CD4-positive, alpha-beta T cell (primary cell): ENCODE data around the gene MYO3A. TPM values are rescaled to one million over a fixed set of nuclear protein-coding genes. Genes with fewer than 3 reads are reported as not detected.
A peak's percentile ranks its signal among the peaks of the same experiment; 100 is the strongest.

Source experiments
- ATAC-seq: fragments of 200-7000 bp; cut with Tn5 transposase; one replicate; pipeline ENCODE4 v1.10.0; 2022; ENCODE audit warnings: mild to moderate bottlenecking; ENCODE audit not compliant: poor library complexity
- CTCF ChIA-PET: fragments of 350-600 bp; sonication (Branson Sonifier 250); formaldehyde crosslinking; loops from one replicate; lab custom pipeline; 2021; ENCODE audit warnings: antibody characterized with exemption, inconsistent platforms; lab: Charles Lee
- POLR2A ChIA-PET: fragments of 350-600 bp; sonication (Branson Sonifier 250); formaldehyde crosslinking; loops from one replicate; lab custom pipeline; 2021; ENCODE audit warnings: antibody characterized with exemption, inconsistent platforms; lab: Charles Lee
- DNase-seq, 14 experiments: peaks; one replicate each; pipeline ENCODE4 v3.0.0-alpha.2; 2013 to 2020; ENCODE audit warnings: mixed read lengths in 2 of 14
- H3K27ac ChIP-seq, 2 donors: one replicate each; pipeline versions ENCODE4 v1.5.1 to v1.7.0; 2013; ENCODE audit warnings: low read length in 2 of 2, low read depth in 1 of 2, mild to moderate bottlenecking in 1 of 2
- H3K27me3 ChIP-seq, 2 experiments: 1 replicate in 1 of 2; 2 replicates in 1 of 2; pipeline versions ENCODE4 v1.6.1 to v1.7.0; 2013; ENCODE audit warnings: low read length in 2 of 2, control low read depth in 1 of 2, mild to moderate bottlenecking in 1 of 2, moderate library complexity in 1 of 2; ENCODE audit not compliant: insufficient read depth in 2 of 2, control insufficient read depth in 1 of 2
- H3K36me3 ChIP-seq: one replicate; pipeline ENCODE4 v1.6.1; 2013; ENCODE audit warnings: low read length, control low read depth; ENCODE audit not compliant: insufficient read depth
- H3K4me1 ChIP-seq: one replicate; pipeline ENCODE4 v1.6.1; 2013; ENCODE audit warnings: low read length, control low read depth; ENCODE audit not compliant: insufficient read depth
- H3K4me3 ChIP-seq: one replicate; pipeline ENCODE4 v1.5.1; 2013; ENCODE audit warnings: mild to moderate bottlenecking, low read length, moderate library complexity
- H3K9me3 ChIP-seq, 2 experiments: 1 replicate in 1 of 2; 2 replicates in 1 of 2; pipeline versions ENCODE4 v1.6.1 to v1.7.0; 2013; ENCODE audit warnings: low read length in 2 of 2, mild to moderate bottlenecking in 2 of 2, control low read depth in 1 of 2, moderate library complexity in 1 of 2; ENCODE audit not compliant: control insufficient read depth in 1 of 2, insufficient read depth in 1 of 2
- H3K27ac Mint-ChIP-seq: one replicate; pipeline ENCODE4 v1.8.0; 2020; ENCODE audit warnings: mixed read lengths
- H3K27me3 Mint-ChIP-seq: one replicate; pipeline ENCODE4 v1.8.0; 2021; ENCODE audit warnings: mixed read lengths
- H3K36me3 Mint-ChIP-seq: one replicate; pipeline ENCODE4 v1.8.0; 2021; ENCODE audit warnings: low read depth, mixed read lengths
- H3K4me1 Mint-ChIP-seq: one replicate; pipeline ENCODE4 v1.8.0; 2021; ENCODE audit warnings: low read depth, mixed read lengths
- H3K4me3 Mint-ChIP-seq: one replicate; pipeline ENCODE4 v1.8.0; 2020; ENCODE audit warnings: mild to moderate bottlenecking, mixed read lengths
- H3K9me3 Mint-ChIP-seq: one replicate; pipeline ENCODE4 v1.8.0; 2020; ENCODE audit warnings: mixed read lengths
- intact Hi-C, 2 experiments: fragments of 100-400 bp; cut with DNase I in 1 of 2; cut with micrococcal nuclease in 1 of 2; formaldehyde crosslinking; loops; one replicate each; pipeline versions ENCODE4 v1.15.1 to v1.9.0; 2023 to 2025; cut with DNase I, micrococcal nuclease
- polyA plus RNA-seq, 2 donors: library from polyadenylated mRNA; unstranded; fragments of 120-200 nt; gene quantifications; one replicate each; pipeline ENCODE4 v1.2.1, GENCODE V29; 2013
- total RNA-seq, 174 experiments: library from RNA in 2 of 174; stranded (reverse) in 2 of 174; gene quantifications; one replicate each; pipeline ENCODE4 v1.2.3 and lab custom pipeline; 2021 to 2026
- TF ChIP-seq, protein P1 (sequence below): fragments of 200-600 bp; IDR thresholded peaks from one replicate; pipeline ENCODE4 v1.8.0; 2022; ENCODE audit warnings: antibody characterized with exemption, mild to moderate bottlenecking

The MYO3A gene, protein sequence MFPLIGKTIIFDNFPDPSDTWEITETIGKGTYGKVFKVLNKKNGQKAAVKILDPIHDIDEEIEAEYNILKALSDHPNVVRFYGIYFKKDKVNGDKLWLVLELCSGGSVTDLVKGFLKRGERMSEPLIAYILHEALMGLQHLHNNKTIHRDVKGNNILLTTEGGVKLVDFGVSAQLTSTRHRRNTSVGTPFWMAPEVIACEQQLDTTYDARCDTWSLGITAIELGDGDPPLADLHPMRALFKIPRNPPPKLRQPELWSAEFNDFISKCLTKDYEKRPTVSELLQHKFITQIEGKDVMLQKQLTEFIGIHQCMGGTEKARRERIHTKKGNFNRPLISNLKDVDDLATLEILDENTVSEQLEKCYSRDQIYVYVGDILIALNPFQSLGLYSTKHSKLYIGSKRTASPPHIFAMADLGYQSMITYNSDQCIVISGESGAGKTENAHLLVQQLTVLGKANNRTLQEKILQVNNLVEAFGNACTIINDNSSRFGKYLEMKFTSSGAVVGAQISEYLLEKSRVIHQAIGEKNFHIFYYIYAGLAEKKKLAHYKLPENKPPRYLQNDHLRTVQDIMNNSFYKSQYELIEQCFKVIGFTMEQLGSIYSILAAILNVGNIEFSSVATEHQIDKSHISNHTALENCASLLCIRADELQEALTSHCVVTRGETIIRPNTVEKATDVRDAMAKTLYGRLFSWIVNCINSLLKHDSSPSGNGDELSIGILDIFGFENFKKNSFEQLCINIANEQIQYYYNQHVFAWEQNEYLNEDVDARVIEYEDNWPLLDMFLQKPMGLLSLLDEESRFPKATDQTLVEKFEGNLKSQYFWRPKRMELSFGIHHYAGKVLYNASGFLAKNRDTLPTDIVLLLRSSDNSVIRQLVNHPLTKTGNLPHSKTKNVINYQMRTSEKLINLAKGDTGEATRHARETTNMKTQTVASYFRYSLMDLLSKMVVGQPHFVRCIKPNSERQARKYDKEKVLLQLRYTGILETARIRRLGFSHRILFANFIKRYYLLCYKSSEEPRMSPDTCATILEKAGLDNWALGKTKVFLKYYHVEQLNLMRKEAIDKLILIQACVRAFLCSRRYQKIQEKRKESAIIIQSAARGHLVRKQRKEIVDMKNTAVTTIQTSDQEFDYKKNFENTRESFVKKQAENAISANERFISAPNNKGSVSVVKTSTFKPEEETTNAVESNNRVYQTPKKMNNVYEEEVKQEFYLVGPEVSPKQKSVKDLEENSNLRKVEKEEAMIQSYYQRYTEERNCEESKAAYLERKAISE (N-terminal part only)
- total RNA-seq (not detected), total RNA-seq (lab: John Stamatoyannopoulos, UW) (0 to 0.20 (median 0) reads per million in 172 experiments)
- not detected for polyA plus RNA-seq (2013, experiment 1 of 2)
- polyA plus RNA-seq (2013, experiment 2 of 2): 0.05 TPM

DNA sequence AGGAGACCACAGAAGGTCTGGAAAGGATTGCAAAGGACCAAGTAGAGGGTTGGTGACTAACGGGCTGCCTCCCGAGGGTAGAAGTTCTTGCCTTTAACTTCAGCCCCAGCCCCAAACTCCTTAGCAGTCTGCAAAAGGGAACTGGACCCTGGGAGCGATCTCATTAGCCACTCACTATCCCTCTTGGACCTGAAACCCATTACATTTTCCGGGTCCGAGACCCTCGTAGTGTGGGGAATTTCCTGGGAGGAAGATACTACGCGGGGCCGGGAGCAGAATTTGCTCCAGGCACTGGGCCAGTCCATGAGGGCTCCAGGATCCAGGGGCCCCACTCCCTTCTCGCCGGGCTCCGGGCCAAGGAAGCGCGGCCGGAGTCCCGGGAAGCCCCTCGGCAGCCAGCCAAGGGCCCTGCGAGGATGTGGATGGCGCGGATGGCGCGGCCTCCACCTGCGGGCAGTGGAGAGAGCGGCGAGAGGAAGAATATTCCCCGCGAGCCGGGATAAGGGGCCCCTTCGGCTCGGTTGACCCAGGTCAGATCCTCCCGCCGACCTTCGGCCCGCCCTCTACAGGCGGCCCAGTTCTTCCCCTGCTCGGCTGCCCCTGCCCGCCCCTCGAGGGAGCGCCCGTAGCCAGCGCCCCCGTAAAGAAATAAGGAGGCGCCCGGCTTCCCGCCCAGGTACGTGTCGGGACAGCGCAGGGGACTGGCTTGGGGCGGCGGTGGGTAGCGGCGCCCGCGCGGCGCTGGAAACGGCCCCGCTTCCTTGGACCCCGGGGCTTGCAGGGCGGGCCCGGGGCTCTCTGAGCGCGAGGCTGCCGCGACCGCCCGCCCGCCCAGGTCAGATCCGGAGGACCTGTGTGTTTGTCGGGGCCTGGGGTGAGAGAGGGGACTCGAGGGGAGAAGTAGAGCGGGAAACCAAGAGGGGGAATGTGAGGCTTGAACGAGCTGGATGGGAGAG, at the start of gene MYO3A:
MYO3A (plus strand) TSS at position 577 of the 956 bp plus-strand sequence. CDS start 17,882 bp downstream, outside the sequence.
- Mint-ChIP-seq H3K4me3 (no peak within 1 kb of the TSS), H3K9me3 (no peaks in the 10 kb centered on the region), H3K27ac (no peak within 1 kb of the TSS), H3K4me1 (peaks cover 10% of the 10 kb centered on the region), H3K27me3 (peaks cover 64% of the 10 kb centered on the region), H3K36me3 (no peaks in the 10 kb centered on the region)
- Histone ChIP-seq H3K36me3 (no peaks in the 10 kb centered on the region), H3K9me3 (peaks cover 0 to 8% of the 10 kb centered on the region in 2 experiments), H3K4me1 (no peaks in the 10 kb centered on the region), H3K27ac (no peak within 1 kb of the TSS), H3K27me3 (peaks cover 19 to 29% of the 10 kb centered on the region in 2 experiments), H3K4me3 (peak within 1 kb of the TSS; percentile 22)
- intact Hi-C loops: no loop called here
- TF ChIP-seq, protein P1, sequence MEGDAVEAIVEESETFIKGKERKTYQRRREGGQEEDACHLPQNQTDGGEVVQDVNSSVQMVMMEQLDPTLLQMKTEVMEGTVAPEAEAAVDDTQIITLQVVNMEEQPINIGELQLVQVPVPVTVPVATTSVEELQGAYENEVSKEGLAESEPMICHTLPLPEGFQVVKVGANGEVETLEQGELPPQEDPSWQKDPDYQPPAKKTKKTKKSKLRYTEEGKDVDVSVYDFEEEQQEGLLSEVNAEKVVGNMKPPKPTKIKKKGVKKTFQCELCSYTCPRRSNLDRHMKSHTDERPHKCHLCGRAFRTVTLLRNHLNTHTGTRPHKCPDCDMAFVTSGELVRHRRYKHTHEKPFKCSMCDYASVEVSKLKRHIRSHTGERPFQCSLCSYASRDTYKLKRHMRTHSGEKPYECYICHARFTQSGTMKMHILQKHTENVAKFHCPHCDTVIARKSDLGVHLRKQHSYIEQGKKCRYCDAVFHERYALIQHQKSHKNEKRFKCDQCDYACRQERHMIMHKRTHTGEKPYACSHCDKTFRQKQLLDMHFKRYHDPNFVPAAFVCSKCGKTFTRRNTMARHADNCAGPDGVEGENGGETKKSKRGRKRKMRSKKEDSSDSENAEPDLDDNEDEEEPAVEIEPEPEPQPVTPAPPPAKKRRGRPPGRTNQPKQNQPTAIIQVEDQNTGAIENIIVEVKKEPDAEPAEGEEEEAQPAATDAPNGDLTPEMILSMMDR: no peak
- CTCF ChIA-PET: no interaction called here
- DNase-seq (no peak), ATAC-seq (no peak)
- POLR2A ChIA-PET: no interaction called here

DNA sequence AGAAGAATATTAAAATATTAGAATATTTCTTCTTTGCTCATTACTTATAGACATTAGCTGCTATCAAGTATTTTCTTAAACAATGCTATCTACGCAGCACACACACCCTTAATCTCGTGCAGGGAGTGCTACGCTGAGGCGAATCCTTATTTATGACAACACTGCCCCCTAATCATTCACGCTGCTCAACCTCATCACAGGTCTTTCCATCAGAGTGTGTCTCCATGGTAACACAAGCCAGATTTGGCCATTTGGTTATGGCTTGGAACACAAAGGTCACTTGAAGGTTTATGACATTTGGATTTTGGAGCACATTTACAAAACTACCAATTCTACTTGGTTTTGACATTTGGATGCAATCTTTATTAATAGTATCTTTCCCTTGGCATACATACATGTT, 45.4 kb upstream of the MYO3A start:
- Histone ChIP-seq H3K27me3 (no peaks in the 10 kb centered on the region), H3K9me3 (no peaks in the 10 kb centered on the region), H3K36me3 (no peaks in the 10 kb centered on the region), H3K27ac (no peak overlapping the region), H3K4me1 (no peaks in the 10 kb centered on the region), H3K4me3 (no peak overlapping the region)
- no peak overlapping the region for H3K27ac Mint-ChIP-seq
- no peaks in the 10 kb centered on the region for H3K4me1 Mint-ChIP-seq
- H3K4me3 Mint-ChIP-seq: no peak overlapping the region
- ChIA-PET CTCF (interaction anchor here (2.5 kb wide), 1 partner anchor 13 kb away, joined by 8 read pairs; no protein-coding TSS in a partner anchor), POLR2A (no interaction called here)
- H3K27me3 Mint-ChIP-seq: peaks cover 23% of the 10 kb centered on the region
- H3K36me3 Mint-ChIP-seq: no peaks in the 10 kb centered on the region
- intact Hi-C loops: no loop called here
- no peak for DNase-seq
- TF ChIP-seq, protein P1: no peak
- ATAC-seq: no peak
- no peaks in the 10 kb centered on the region for H3K9me3 Mint-ChIP-seq
